Cardiac muscle cell (in vitro differentiated cells and primary cell): ENCODE results near the gene SGCA. TPM values are rescaled to one million over a fixed set of nuclear protein-coding genes. Genes with fewer than 3 reads are reported as not detected.
A peak's percentile ranks its signal among the peaks of the same experiment; 100 is the strongest.

ENCODE experiments used
- DNase-seq, 2 donors: peaks; one replicate each; pipeline versions ENCODE4 v3.0.0 to v3.0.0-alpha.2; 2010 to 2017; ENCODE audit warnings: low read depth in 1 of 2, low spot score in 1 of 2
- H3K27ac ChIP-seq: fragments of 200-600 bp; sonication (generic); 2 replicates; pipeline ENCODE4 v1.5.1; 2016
- H3K27me3 ChIP-seq: fragments of 200-600 bp; sonication (generic); 2 replicates; pipeline ENCODE4 v1.6.0; 2016; ENCODE audit warnings: control low read depth
- H3K36me3 ChIP-seq: fragments of 200-600 bp; sonication (generic); 2 replicates; pipeline ENCODE4 v1.5.1; 2016; ENCODE audit warnings: control low read depth
- H3K4me1 ChIP-seq: fragments of 200-600 bp; sonication (generic); 2 replicates; pipeline ENCODE4 v1.8.1; 2017; ENCODE audit warnings: low read depth, mild to moderate bottlenecking, mixed run types
- H3K4me3 ChIP-seq: fragments of 200-600 bp; sonication (generic); 2 replicates; pipeline ENCODE4 v1.5.1; 2016; ENCODE audit warnings: mild to moderate bottlenecking
- H3K9me3 ChIP-seq: fragments of 200-600 bp; sonication (generic); 2 replicates; pipeline ENCODE4 v1.5.1; 2017; ENCODE audit warnings: low read depth, mild to moderate bottlenecking, control low read depth
- CTCF ChIP-seq: IDR thresholded peaks from 2 replicates; pipeline ENCODE4 v1.5.1; 2012; ENCODE audit warnings: low read depth, mild to moderate bottlenecking, low read length
- polyA plus RNA-seq: library from polyadenylated mRNA; unstranded; fragments of >200 nt; fragmentation: Nextera tagmentation; extraction: Ambion mirVana; gene quantifications from 2 replicates; pipeline ENCODE4 v1.2.1, GENCODE V29; 2016
- total RNA-seq: library from RNA; depleted of rRNA; stranded (reverse); fragments of >200 nt; gene quantifications from 2 replicates; pipeline ENCODE4 v1.2.3, GENCODE V29; 2016

SGCA gene
- total and polyA plus RNA-seq, 2 experiments from 2014 or later: 63.3 to 69.9 TPM

GRCh38 chr17:50139185-50139783, 26.5 kb upstream of the SGCA start:
- Histone ChIP-seq H3K36me3 (peaks cover 55% of the 10 kb centered on the region), H3K27me3 (no peaks in the 10 kb centered on the region), H3K27ac (no peak overlapping the region), H3K9me3 (no peaks in the 10 kb centered on the region), H3K4me3 (no peak overlapping the region), H3K4me1 (no peaks in the 10 kb centered on the region)
- no peak for DNase-seq
- TF ChIP-seq CTCF: no peak

- H3K36me3 ChIP-seq: peaks cover 61% of the 10 kb centered on the region
- H3K27ac ChIP-seq: no peak overlapping the region
- peak; percentile 59 for TF ChIP-seq CTCF
- no peaks in the 10 kb centered on the region for H3K9me3 ChIP-seq
- H3K4me1 ChIP-seq: no peaks in the 10 kb centered on the region
- no peak overlapping the region for H3K4me3 ChIP-seq
- no peaks in the 10 kb centered on the region for H3K27me3 ChIP-seq
- peak; percentile 70 to 87 for DNase-seq
These were observed 25.6 kb upstream of the SGCA start for GRCh38 chr17:50139950-50140885.

- TF ChIP-seq CTCF: no peak
- peaks cover 54% of the 10 kb centered on the region for H3K36me3 ChIP-seq
These were observed 24.6 kb upstream of the SGCA start for GRCh38 chr17:50141026-50141744.

GRCh38 chr17:50141745-50142110, 24.1 kb upstream of the SGCA start:
- H3K27ac ChIP-seq: no peak overlapping the region
- no peaks in the 10 kb centered on the region for H3K4me1 ChIP-seq
- no peaks in the 10 kb centered on the region for H3K9me3 ChIP-seq
- no peak overlapping the region for H3K4me3 ChIP-seq
- H3K27me3 ChIP-seq: no peaks in the 10 kb centered on the region
- TF ChIP-seq CTCF: no peak
- DNase-seq: no peak
- peaks cover 54% of the 10 kb centered on the region for H3K36me3 ChIP-seq

More at GRCh38 chr17:50141026-50141744, 24.6 kb upstream of the SGCA start:
- Histone ChIP-seq H3K4me3 (no peak overlapping the region), H3K9me3 (no peaks in the 10 kb centered on the region), H3K27me3 (no peaks in the 10 kb centered on the region), H3K4me1 (no peaks in the 10 kb centered on the region), H3K27ac (no peak overlapping the region)
- no peak for DNase-seq

GRCh38 chr17:50143461-50144176, 22.2 kb upstream of the SGCA start:
- Histone ChIP-seq H3K9me3 (no peaks in the 10 kb centered on the region), H3K36me3 (peaks cover 39% of the 10 kb centered on the region), H3K4me3 (no peak overlapping the region), H3K27ac (no peak overlapping the region), H3K4me1 (peaks cover 10% of the 10 kb centered on the region), H3K27me3 (no peaks in the 10 kb centered on the region)
- no peak for DNase-seq
- TF ChIP-seq CTCF: no peak
